HepG2 (cell line): ENCODE measurements around the gene EIF1AD.

Source experiments
- CEBPB ChIP-seq: IDR thresholded peaks from 2 replicates; pipeline ENCODE4 v1.6.1; 2011; ENCODE audit warnings: low read depth, low read length, improper control_type of control experiment, borderline replicate concordance
- EZH2 ChIP-seq: conservative IDR thresholded peaks from 2 replicates; pipeline ENCODE4 v1.6.1; 2012; ENCODE audit warnings: mild to moderate bottlenecking, low read depth, low read length, moderate library complexity
- FIP1L1 ChIP-seq: fragments of 200-400 bp; formaldehyde crosslinking; IDR thresholded peaks from 2 replicates; pipeline ENCODE4 v1.6.1; 2018; ENCODE audit warnings: low read depth, mild to moderate bottlenecking, low read length, moderate library complexity, borderline replicate concordance; ENCODE audit not compliant: insufficient read depth
- FLYWCH1 ChIP-seq: sonication (generic); formaldehyde crosslinking; IDR thresholded peaks from 2 replicates; pipeline ENCODE4 v1.8.1; 2023; ENCODE audit warnings: mild to moderate bottlenecking, missing genetic modification reagents
- FOSL1 ChIP-seq: sonication (generic); formaldehyde crosslinking; IDR thresholded peaks from 2 replicates; pipeline ENCODE4 v1.9.0; 2021; ENCODE audit warnings: missing genetic modification reagents, borderline replicate concordance
- MLLT10 ChIP-seq: sonication (generic); formaldehyde crosslinking; IDR thresholded peaks from 2 replicates; pipeline ENCODE4 v1.4.0; 2020; ENCODE audit warnings: missing genetic modification reagents
- MXD3 ChIP-seq: IDR thresholded peaks from 2 replicates; pipeline ENCODE4 v1.6.1; 2016; ENCODE audit warnings: mild to moderate bottlenecking, missing biosample characterization, missing genetic modification reagents
- SIN3A ChIP-seq: IDR thresholded peaks from 2 replicates; pipeline ENCODE4 v1.6.1; 2011; ENCODE audit warnings: low read depth, mild to moderate bottlenecking, control low read depth, low read length, borderline replicate concordance
- SP1 ChIP-seq, 2 experiments: fragments of 450-650 bp in 1 of 2; sonication (generic) in 1 of 2; formaldehyde crosslinking in 1 of 2; IDR thresholded peaks; 2 replicates each; pipeline versions ENCODE4 v1.4.0 to v1.6.1; 2016 to 2020; ENCODE audit warnings: missing genetic modification reagents in 1 of 2
- TFAP4 ChIP-seq: sonication (generic); IDR thresholded peaks from 2 replicates; pipeline ENCODE4 v1.6.1; 2016; ENCODE audit warnings: low read depth, borderline replicate concordance
- ZHX1 ChIP-seq: sonication (generic); formaldehyde crosslinking; IDR thresholded peaks from 2 replicates; pipeline ENCODE4 v1.8.1; 2022; ENCODE audit warnings: low read depth, mild to moderate bottlenecking, missing genetic modification reagents
- ZNF549 ChIP-seq: sonication (generic); formaldehyde crosslinking; IDR thresholded peaks from 2 replicates; pipeline ENCODE4 v1.5.0; 2020; ENCODE audit warnings: missing genetic modification reagents
- ZZZ3 ChIP-seq: sonication (generic); formaldehyde crosslinking; IDR thresholded peaks from 2 replicates; pipeline ENCODE4 v1.4.0; 2020; ENCODE audit warnings: missing genetic modification reagents, mild to moderate bottlenecking, borderline replicate concordance

GRCh38 chr11:65982824-65983588 is 19.0 kb downstream of the EIF1AD start:
- TF ChIP-seq ZZZ3 (no peak), SIN3A (no peak), FLYWCH1 (CRISPR knock-in tag) (no peak), CEBPB (no peak), FIP1L1 (no peak), ZNF549 (no peak), TFAP4 (no peak), FOSL1 (CRISPR knock-in tag) (no peak), MXD3 (no peak), ZHX1 (CRISPR knock-in tag) (no peak), MLLT10 (CRISPR knock-in tag) (no peak), EZH2 (no peak), SP1 (IDR thresholded peaks at IDR 0.05) (no peak), SP1 (CRISPR knock-in tag; IDR thresholded peaks at IDR 0.05) (no peak)
